AG04449 (cell line): Measurements from ENCODE around the gene BRD7.

Experiments used
- CTCF ChIA-PET: fragments of 350-600 bp; formaldehyde crosslinking; extraction: SDS; loops from one replicate; lab custom pipeline; 2021; ENCODE audit warnings: antibody characterized with exemption; lab: Yijun Ruan, JAX
- POLR2A ChIA-PET: fragments of 400-600, 350-600 bp; formaldehyde crosslinking; extraction: SDS; loops from one replicate; lab custom pipeline; 2020; ENCODE audit warnings: antibody characterized with exemption, inconsistent platforms; lab: Yijun Ruan, JAX
- DNase-seq: peaks from one replicate; pipeline ENCODE4 v3.0.0-alpha.2; 2010; ENCODE audit warnings: low read depth, low spot score
- H3K4me3 ChIP-seq: 2 replicates; pipeline ENCODE4 v1.5.1; 2011; ENCODE audit warnings: low read depth, mild to moderate bottlenecking, control low read depth, low read length
- TF ChIP-seq, protein P1 (sequence below): IDR thresholded peaks from one replicate; pipeline ENCODE4 v1.5.1; 2011; ENCODE audit warnings: mild to moderate bottlenecking, moderate library complexity, low read length, control low read depth, inconsistent platforms; ENCODE audit not compliant: insufficient read depth; ENCODE audit errors: missing control alignments

The BRD7 gene

DNA sequence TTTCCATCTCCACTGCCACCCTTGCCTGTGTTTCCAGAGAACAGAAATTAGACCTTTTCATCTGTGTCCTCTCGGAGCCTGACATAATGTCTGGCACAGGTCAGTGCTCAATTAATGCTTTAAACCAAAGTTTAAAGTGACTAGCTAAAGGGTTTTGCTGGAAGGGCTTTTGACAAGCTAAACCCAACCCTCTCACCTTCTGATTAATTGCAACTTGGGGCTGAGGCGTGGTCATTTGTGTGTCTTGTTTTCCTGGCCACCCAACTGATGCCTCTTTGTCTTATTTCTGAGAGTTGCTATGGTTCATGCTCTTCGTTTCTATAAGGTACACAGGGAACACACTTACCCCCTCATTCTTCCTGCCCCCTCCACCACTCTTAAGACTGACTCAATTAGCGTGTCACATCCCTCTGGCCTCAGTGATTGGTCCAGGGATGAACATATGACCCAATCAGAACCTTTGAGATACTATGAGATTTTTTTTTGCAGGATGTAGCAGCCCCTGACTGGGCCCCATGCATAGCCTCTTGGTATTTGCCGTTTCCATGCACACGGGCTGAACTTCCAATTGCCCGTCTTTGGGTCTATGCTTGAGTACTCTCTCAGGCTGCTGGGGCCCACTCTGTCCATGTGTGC is 15.8 kb upstream of the BRD7 start:
- POLR2A ChIA-PET, result no interaction called here
- DNase-seq, result no peak
- TF ChIP-seq, protein P1, sequence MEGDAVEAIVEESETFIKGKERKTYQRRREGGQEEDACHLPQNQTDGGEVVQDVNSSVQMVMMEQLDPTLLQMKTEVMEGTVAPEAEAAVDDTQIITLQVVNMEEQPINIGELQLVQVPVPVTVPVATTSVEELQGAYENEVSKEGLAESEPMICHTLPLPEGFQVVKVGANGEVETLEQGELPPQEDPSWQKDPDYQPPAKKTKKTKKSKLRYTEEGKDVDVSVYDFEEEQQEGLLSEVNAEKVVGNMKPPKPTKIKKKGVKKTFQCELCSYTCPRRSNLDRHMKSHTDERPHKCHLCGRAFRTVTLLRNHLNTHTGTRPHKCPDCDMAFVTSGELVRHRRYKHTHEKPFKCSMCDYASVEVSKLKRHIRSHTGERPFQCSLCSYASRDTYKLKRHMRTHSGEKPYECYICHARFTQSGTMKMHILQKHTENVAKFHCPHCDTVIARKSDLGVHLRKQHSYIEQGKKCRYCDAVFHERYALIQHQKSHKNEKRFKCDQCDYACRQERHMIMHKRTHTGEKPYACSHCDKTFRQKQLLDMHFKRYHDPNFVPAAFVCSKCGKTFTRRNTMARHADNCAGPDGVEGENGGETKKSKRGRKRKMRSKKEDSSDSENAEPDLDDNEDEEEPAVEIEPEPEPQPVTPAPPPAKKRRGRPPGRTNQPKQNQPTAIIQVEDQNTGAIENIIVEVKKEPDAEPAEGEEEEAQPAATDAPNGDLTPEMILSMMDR, result no peak
- CTCF ChIA-PET, result interaction anchor here (1.1 kb wide), 1 partner anchor 359 kb away, joined by 3 read pairs; the partner anchor contains the start of gene CNEP1R1
- H3K4me3 ChIP-seq, result no peak overlapping the region

DNA sequence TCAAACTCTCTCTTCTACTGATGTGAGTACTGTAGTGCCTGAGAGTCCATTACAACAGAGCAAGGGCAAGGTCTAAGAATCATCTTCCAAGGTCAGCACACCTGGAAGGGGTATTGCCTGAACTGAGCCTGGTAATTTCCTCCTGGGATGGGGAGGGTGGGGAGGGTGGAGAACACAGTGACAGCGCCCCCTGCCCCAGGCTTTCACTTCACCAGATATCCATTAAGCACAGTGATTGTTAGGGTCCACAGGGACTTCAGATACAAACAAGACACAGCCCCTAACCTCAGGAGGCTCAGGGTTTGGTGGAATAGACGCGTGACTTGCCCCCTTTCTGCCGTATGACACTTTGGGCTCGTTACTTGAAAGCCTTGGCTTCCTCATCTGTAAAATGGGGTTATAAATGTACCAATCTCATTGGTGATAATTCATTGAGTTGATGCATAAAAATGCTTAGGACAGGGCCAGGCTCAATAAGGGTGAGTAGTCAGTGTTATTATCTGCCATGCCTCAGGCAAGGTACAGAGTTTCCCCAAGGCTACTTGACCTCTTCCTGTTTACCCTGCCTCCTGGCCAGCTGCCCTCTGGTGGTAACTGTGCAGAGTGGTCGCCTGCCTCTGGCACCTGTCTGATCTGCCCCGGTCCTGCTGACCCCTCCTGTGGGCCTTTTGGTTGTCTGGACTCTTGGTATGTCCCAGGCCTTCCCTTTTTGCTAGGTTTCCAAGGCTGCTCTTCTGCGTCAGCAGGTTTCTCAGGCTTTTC is 13.1 kb upstream of the BRD7 start:
- ChIA-PET CTCF (interaction anchor here (1.3 kb wide), 1 partner anchor 283 kb away, joined by 5 read pairs; no protein-coding TSS in a partner anchor), POLR2A (no interaction called here)
- no peak overlapping the region for H3K4me3 ChIP-seq
- TF ChIP-seq, protein P1, result no peak
- DNase-seq, result no peak

DNA sequence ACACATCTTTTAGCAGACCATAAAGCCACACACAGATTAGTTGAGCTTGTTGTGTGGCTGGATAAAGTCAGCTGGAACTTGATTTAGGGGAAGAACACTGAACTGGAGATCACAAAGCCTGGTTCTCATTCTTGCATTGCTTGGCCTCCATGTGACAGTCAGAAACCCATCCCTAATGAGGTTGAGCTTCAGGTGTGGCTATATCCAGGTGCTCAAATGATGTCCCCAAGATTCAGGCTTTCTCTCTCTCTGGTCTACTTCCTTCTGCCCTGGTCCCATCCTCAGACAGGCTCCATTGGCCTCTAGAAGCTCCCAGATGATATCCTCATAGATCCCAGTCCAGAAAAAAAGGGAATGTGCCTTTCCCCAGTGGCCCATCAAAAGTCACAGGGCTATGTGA is 9.6 kb upstream of the BRD7 start:
- H3K4me3 ChIP-seq, result no peak overlapping the region
- DNase-seq, result no peak
- TF ChIP-seq, protein P1, result no peak
- CTCF ChIA-PET, result interaction anchor here (0.8 to 1.1 kb wide), 2 partner anchors 9 to 11 kb away, joined by 3 to 7 read pairs; partner anchors contain the start of gene BRD7
- POLR2A ChIA-PET, result no interaction called here

DNA sequence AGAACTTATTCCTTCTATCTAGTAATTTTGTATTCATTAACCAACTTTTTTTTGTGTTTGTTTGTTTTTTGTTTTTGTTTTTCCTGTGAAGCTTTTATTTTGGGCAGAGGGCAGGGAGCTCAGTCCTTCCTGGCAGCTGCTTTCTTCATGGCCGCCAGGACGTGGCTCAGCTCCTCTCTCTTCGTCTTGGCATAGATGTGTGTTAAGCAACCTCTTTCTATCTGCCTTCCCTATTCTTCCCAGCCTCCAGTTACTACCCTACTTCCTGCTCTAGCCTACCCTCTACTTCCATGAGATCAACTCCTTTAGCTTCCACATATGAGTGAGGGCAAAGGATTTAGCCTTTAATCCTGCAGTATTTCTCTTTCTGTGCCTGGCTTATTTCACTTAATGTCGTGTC is 8.2 kb upstream of the BRD7 start:
- POLR2A ChIA-PET, result no interaction called here
- CTCF ChIA-PET, result interaction anchor here (1.0 to 2.2 kb wide), 6 partner anchors 10 to 429 kb away, joined by 3 to 9 read pairs (median 5); no protein-coding TSS in a partner anchor
- no peak for DNase-seq
- H3K4me3 ChIP-seq, result no peak overlapping the region
- TF ChIP-seq, protein P1, result no peak

DNA sequence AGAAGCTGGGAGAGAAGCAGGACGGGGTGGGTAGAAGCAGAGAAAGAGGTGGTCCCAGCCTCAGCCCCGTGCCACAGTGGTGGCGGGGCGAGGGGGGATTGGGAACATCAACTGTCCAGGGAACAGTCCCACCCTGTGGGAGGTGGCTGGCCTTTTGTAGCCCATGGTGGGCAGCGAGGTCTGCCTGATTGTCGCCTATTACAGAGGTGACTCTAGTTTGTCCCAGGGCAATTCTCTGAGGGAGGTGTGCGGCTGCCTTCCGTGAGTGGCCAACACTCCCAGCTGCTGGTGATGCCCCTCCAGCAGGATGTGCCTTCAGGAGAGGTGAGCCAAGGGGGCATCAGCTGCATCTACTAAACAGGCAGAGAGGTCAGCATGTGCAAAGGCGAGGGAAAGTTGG is 5.0 kb upstream of the BRD7 start:
- DNase-seq, result no peak
- ChIA-PET POLR2A (no interaction called here), CTCF (interaction anchor here (0.9 to 6.1 kb wide), 7 partner anchors 163 to 432 kb away, joined by 3 to 58 read pairs (median 4); partner anchors contain the start of gene CNEP1R1)
- no peak overlapping the region for H3K4me3 ChIP-seq
- TF ChIP-seq, protein P1, result no peak

DNA sequence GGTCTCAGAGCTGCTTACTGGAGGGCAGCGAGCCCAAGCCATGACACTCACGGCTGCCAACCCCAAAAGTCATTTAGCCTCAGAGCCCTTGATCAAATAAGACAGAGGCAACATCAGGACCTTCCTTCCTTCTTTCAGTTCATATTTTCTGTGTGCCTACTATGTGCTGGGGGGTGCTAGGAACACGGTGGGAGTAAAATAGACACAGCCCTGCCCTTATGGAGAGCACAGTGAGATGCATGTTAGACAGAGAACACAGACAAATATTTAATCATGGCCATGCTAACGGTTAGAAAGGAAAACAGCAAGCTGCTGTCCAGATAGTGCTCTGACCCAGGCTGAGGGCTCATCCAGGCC is 4.5 kb upstream of the BRD7 start:
- CTCF ChIA-PET, result interaction anchor here (0.9 to 6.1 kb wide), 6 partner anchors 13 to 433 kb away, joined by 3 to 58 read pairs (median 6); partner anchors contain the start of gene CNEP1R1

More for the DNA sequence above, 4.5 kb upstream of the BRD7 start:
- POLR2A ChIA-PET, result no interaction called here
- TF ChIP-seq, protein P1, result no peak
- no peak overlapping the region for H3K4me3 ChIP-seq
- DNase-seq, result no peak
